ENCODE results near the gene FBXL7. TPM values are rescaled to one million over a fixed set of nuclear protein-coding genes. Genes with fewer than 3 reads are reported as not detected.

Gene FBXL7
- total RNA-seq, 1 donor from 2014 or later, result 21.3 TPM

DNA sequence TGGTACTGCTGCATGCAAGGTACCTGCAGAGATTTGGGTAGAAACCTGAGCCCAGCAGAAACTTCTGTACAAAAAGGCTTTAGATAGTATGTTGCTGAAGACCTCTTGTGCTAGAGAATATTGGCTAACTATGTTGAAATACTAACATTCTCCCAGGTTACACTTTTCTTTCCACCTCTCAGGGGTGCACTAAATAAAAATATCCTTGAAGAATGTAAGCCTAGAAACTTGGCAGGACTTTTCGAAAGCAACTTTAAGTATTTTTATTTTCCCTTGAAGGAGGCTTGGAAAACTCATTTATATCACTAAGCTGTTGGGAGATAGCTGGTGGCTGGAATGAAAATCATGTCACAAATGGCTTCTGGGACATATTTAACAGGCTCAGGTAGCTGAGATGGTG, 50.0 kb downstream of the FBXL7 start:
- no peak for DNase-seq (ENCODE audit: extremely low spot score, unreplicated experiment)
- peaks cover 9% of the 10 kb centered on the region for H3K36me3 Mint-ChIP-seq
- H3K4me1 Mint-ChIP-seq (ENCODE audit: unreplicated experiment), result peaks cover 6% of the 10 kb centered on the region
- TF ChIP-seq CTCF (conservative IDR thresholded peaks at IDR 0.05), result no peak
- no peak overlapping the region for H3K4me3 Mint-ChIP-seq
- H3K27me3 Mint-ChIP-seq, result no peaks in the 10 kb centered on the region
- H3K9me3 Mint-ChIP-seq, result no peaks in the 10 kb centered on the region
- no peak overlapping the region for H3K27ac Mint-ChIP-seq

DNA sequence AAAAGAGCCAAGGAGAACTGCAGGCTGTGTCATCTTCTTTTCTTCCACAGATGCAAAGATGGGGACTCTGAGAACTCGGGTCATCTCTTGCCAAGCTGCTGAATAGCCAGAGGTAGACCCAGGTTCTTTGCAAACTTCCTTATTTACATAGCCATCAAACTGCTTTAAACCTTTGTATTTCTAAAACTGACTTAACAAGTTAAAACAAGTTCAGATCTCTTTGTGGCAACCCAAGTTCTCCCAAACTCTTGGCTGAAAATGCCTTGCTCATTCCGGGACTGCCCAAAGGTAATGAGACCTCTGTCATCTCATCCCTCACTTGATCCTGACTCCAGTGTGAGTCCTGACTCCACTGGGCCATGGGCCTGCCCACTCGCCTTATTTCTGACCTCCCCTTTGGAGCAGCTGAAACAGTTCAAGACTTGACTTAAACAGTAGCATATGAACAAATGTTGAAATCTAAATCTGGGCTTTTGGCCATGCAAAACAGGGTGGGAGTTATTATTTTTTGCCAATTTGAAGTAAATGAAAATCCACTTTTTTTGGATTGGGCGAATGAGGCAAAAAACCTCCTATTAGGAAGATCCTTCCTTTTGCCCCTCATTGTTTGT, 50.6 kb downstream of the FBXL7 start:
- Mint-ChIP-seq H3K4me1 (ENCODE audit: unreplicated experiment) (peaks cover 6% of the 10 kb centered on the region), H3K27me3 (no peaks in the 10 kb centered on the region), H3K4me3 (no peak overlapping the region)

GRCh38 chr5:15551113-15551504, 51.1 kb downstream of the FBXL7 start:
- H3K27ac Mint-ChIP-seq, result no peak overlapping the region
- H3K4me3 Mint-ChIP-seq, result no peak overlapping the region
- DNase-seq (ENCODE audit: extremely low spot score, unreplicated experiment), result no peak

More for the DNA sequence above, 50.6 kb downstream of the FBXL7 start:
- Mint-ChIP-seq H3K27ac (no peak overlapping the region), H3K9me3 (no peaks in the 10 kb centered on the region), H3K36me3 (peaks cover 9% of the 10 kb centered on the region)
- no peak for DNase-seq (ENCODE audit: extremely low spot score, unreplicated experiment)
- no peak for TF ChIP-seq CTCF (conservative IDR thresholded peaks at IDR 0.05)

GRCh38 chr5:15554542-15554941, 54.6 kb downstream of the FBXL7 start:
- Mint-ChIP-seq H3K4me1 (ENCODE audit: unreplicated experiment) (peaks cover 9% of the 10 kb centered on the region), H3K27me3 (no peaks in the 10 kb centered on the region), H3K36me3 (peaks cover 9% of the 10 kb centered on the region), H3K27ac (no peak overlapping the region), H3K9me3 (no peaks in the 10 kb centered on the region), H3K4me3 (no peak overlapping the region)
- no peak for DNase-seq (ENCODE audit: extremely low spot score, unreplicated experiment)
- TF ChIP-seq CTCF (conservative IDR thresholded peaks at IDR 0.05), result no peak

More at GRCh38 chr5:15551113-15551504, 51.1 kb downstream of the FBXL7 start:
- peaks cover 9% of the 10 kb centered on the region for H3K36me3 Mint-ChIP-seq
- H3K27me3 Mint-ChIP-seq, result no peaks in the 10 kb centered on the region
- no peaks in the 10 kb centered on the region for H3K9me3 Mint-ChIP-seq
- TF ChIP-seq CTCF (conservative IDR thresholded peaks at IDR 0.05), result no peak
- peaks cover 6% of the 10 kb centered on the region for H3K4me1 Mint-ChIP-seq (ENCODE audit: unreplicated experiment)

DNA sequence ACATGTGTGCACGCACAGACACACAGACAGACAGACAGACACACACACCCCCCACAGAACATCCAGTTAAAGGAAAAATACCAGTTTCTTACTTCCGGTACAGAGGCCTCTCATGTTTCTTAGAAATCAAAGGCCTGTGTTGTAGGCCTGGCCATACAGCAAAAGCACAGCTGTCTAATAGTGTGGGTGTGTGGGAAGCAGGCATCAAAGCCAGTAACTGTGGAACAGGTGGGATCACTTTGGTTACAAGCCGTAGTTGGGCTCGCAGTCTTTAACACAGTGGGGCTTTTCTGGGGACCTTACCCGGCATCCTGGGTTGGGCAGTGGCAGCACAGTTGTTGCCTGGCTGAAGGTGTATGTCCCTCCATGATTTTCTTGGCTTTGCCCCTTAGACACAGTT, 55.2 kb downstream of the FBXL7 start:
- DNase-seq (ENCODE audit: extremely low spot score, unreplicated experiment), result no peak
- Mint-ChIP-seq H3K27me3 (no peaks in the 10 kb centered on the region), H3K4me1 (ENCODE audit: unreplicated experiment) (peaks cover 9% of the 10 kb centered on the region), H3K9me3 (no peaks in the 10 kb centered on the region), H3K27ac (no peak overlapping the region), H3K36me3 (peaks cover 9% of the 10 kb centered on the region), H3K4me3 (no peak overlapping the region)
- no peak for TF ChIP-seq CTCF (conservative IDR thresholded peaks at IDR 0.05)
